Activated CD4-positive, alpha-beta T cell treated with anti-CD3 and anti-CD28 coated beads for 36 hours (primary cell): ENCODE measurements around the gene ADAMTS4. TPM values are rescaled to one million over a fixed set of nuclear protein-coding genes. Genes with fewer than 3 reads are reported as not detected.

ENCODE experiments used
- ATAC-seq: fragments of 200-7000 bp; cut with Tn5 transposase; one replicate; pipeline ENCODE4 v1.10.0; 2021; ENCODE audit warnings: mild to moderate bottlenecking, moderate library complexity
- CTCF ChIA-PET: fragments of 350-600 bp; sonication (Branson Sonifier 250); formaldehyde crosslinking; loops from one replicate; lab custom pipeline; 2021; ENCODE audit warnings: antibody characterized with exemption; lab: Charles Lee
- POLR2A ChIA-PET: fragments of 350-600 bp; sonication (Branson Sonifier 250); formaldehyde crosslinking; loops from one replicate; lab custom pipeline; 2021; ENCODE audit warnings: antibody characterized with exemption, inconsistent platforms; lab: Charles Lee
- DNase-seq: peaks from one replicate; pipeline ENCODE4 v3.0.0-alpha.2; 2020
- H3K27ac Mint-ChIP-seq: one replicate; pipeline ENCODE4 v1.8.0; 2021; ENCODE audit warnings: mixed read lengths
- H3K27me3 Mint-ChIP-seq: one replicate; pipeline ENCODE4 v1.8.0; 2021; ENCODE audit warnings: mixed read lengths
- H3K36me3 Mint-ChIP-seq: one replicate; pipeline ENCODE4 v1.8.0; 2021; ENCODE audit warnings: low read depth, mixed read lengths
- H3K4me1 Mint-ChIP-seq: one replicate; pipeline ENCODE4 v1.8.0; 2021; ENCODE audit warnings: mixed read lengths
- H3K4me3 Mint-ChIP-seq: one replicate; pipeline ENCODE4 v1.8.0; 2021; ENCODE audit warnings: mild to moderate bottlenecking, moderate library complexity, mixed read lengths
- H3K9me3 Mint-ChIP-seq: one replicate; pipeline ENCODE4 v1.8.0; 2021; ENCODE audit warnings: low read depth, mixed read lengths
- intact Hi-C, 2 experiments: fragments of 100-400 bp; cut with DNase I in 1 of 2; cut with micrococcal nuclease in 1 of 2; formaldehyde crosslinking; loops; one replicate each; pipeline versions ENCODE4 v1.14.2 to v1.15.1; 2022 to 2024; cut with DNase I, micrococcal nuclease
- total RNA-seq, 2 experiments: library from RNA; stranded (reverse); gene quantifications; one replicate each; pipeline ENCODE4 v1.2.3, GENCODE V29; 2021

The ADAMTS4 gene
- total RNA-seq, 2 experiments from 2014 or later: 0.40 to 0.71 TPM

DNA sequence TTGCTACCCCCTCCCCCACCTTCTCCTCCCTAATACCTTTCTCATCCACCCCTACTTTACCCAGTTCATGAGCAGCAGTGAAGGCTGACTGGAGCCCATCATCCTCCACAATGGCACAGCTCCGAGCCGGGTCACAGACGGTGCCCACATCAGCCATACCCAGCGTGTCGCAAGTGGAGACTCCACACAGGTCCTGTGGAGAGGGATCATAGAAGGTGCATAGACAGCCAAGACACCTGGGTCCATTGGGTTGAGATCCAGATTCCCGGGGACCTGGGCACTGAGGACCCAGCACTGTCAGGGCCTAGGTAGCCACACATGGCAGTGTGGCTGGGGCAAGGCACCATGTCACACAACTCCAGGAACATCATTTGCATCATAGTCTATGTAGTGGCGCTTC is 2.7 kb downstream of the ADAMTS4 start:
- CTCF ChIA-PET: interaction anchor here (3.0 kb wide), 1 partner anchor 14 kb away, joined by 11 read pairs; no protein-coding TSS in a partner anchor
- Mint-ChIP-seq H3K36me3 (no peaks in the 10 kb centered on the region), H3K4me1 (peaks cover 29% of the 10 kb centered on the region), H3K27me3 (no peaks in the 10 kb centered on the region), H3K27ac (no peak overlapping the region), H3K9me3 (no peaks in the 10 kb centered on the region), H3K4me3 (no peak overlapping the region)
- DNase-seq (no peak), ATAC-seq (no peak)
- POLR2A ChIA-PET: no interaction called here
- intact Hi-C loops: no loop called here

DNA sequence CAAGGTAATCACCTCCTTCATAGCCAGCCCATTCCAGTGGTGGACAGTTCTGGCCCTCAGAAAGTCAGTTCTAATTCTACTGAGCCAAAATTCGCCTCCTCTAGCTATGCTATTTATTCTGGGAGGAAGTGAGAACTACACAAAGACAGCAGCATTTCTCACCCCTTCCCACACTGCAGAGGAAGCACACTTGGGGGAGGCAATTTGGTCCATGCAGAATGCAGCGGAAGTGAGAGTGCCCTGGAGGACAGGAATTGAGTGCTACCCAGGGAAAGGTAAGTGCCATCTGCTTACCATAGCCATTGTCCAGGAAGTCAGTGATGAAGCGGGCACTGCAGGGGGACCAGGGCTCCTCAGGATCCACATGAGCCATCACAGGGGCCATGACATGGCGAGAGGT is 3.7 kb downstream of the ADAMTS4 start:
- ATAC-seq (no peak), DNase-seq (no peak)
- intact Hi-C loops: no loop called here
- ChIA-PET POLR2A (no interaction called here), CTCF (interaction anchor here (0.6 to 3.0 kb wide), 2 partner anchors 13 to 41 kb away, joined by 3 to 11 read pairs; no protein-coding TSS in a partner anchor)
- Mint-ChIP-seq H3K4me1 (peaks cover 19% of the 10 kb centered on the region), H3K27me3 (no peaks in the 10 kb centered on the region), H3K27ac (no peak overlapping the region), H3K36me3 (no peaks in the 10 kb centered on the region), H3K4me3 (no peak overlapping the region), H3K9me3 (no peaks in the 10 kb centered on the region)

DNA sequence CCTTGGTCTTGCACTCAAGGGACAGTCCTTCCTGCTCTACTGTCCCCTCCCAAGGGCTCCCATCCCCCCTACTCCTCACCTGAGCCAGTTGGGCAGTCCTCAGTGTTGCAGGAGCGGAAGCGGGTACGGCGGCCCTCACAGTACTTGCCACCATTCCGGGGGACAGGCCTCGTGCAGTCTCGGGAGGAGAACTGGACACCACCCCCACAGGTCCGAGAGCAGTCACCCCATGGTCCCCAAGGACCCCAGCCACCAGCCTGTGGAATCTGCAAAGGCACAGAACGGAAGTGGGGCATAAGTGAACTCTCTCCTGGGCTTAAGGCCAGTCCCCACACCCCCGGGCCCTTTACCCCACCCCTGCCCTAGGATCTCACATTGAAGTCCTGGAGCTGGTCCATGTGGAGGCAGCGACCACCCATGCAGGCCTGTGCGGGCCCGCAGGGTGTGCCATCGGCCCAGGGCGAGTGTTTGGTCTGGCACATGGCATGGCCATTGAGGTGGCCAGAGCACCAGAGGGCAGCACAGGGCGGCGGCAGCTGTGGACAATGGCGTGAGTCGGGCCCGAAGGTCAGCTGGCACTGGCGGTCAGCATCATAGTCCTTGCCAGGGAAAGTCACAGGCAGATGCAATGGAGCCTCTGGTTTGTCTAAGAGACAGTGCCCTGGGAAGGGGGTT is 5.2 kb downstream of the ADAMTS4 start:
- Mint-ChIP-seq H3K36me3 (no peaks in the 10 kb centered on the region), H3K4me3 (no peak overlapping the region), H3K9me3 (no peaks in the 10 kb centered on the region), H3K27ac (no peak overlapping the region), H3K4me1 (peaks cover 18% of the 10 kb centered on the region), H3K27me3 (no peaks in the 10 kb centered on the region)
- intact Hi-C loops: no loop called here
- ChIA-PET CTCF (interaction anchor here (1.2 to 5.0 kb wide), 7 partner anchors 9 to 189 kb away, joined by 3 to 35 read pairs (median 11); partner anchors contain the start of genes NDUFS2 and TOMM40L), POLR2A (interaction anchor here (1.3 kb wide), 1 partner anchor 9 kb away, joined by 4 read pairs; no protein-coding TSS in a partner anchor)
- no peak for ATAC-seq
- DNase-seq: no peak

GRCh38 chr1:161192476-161193465 is 6.1 kb downstream of the ADAMTS4 start:
- Mint-ChIP-seq H3K27me3 (no peaks in the 10 kb centered on the region), H3K36me3 (no peaks in the 10 kb centered on the region), H3K4me3 (no peak overlapping the region), H3K9me3 (no peaks in the 10 kb centered on the region), H3K27ac (peak overlapping the region; percentile 74), H3K4me1 (peaks cover 22% of the 10 kb centered on the region)
- peak; percentile 96 for ATAC-seq
- ChIA-PET POLR2A (interaction anchor here (1.3 kb wide), 1 partner anchor 10 kb away, joined by 4 read pairs; no protein-coding TSS in a partner anchor), CTCF (interaction anchor here (0.6 to 5.0 kb wide), 19 partner anchors 9 to 246 kb away, joined by 3 to 35 read pairs (median 5); partner anchors contain the start of genes NDUFS2, PPOX and TOMM40L)
- intact Hi-C loops: loop anchor here (1.0 kb wide), 3 partner anchors 33 to 190 kb away; no protein-coding TSS in a partner anchor
- peak; percentile 81 for DNase-seq

DNA sequence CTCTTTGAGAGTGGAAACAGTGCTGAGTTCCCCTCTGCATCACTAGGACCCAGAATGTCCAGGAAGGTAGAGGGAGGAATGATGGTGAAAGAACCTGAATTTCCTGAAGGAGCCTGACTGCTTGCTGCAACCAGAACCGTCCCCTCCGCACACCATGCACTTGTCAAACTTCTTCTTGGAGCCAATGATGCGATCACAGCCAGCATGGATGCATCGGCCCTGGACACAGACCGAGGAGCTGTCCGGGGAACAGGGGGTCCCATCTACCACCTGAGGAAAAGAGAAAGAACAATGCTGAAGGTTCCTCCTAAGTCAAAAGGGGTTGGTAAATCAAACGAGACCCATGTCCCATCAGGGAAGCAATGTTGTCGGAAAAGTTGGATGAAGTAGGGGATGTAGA is 6.9 kb downstream of the ADAMTS4 start:
- peaks cover 30% of the 10 kb centered on the region for H3K4me1 Mint-ChIP-seq
- intact Hi-C loops: loop anchor here (1.0 kb wide), 3 partner anchors 33 to 190 kb away; no protein-coding TSS in a partner anchor
- H3K4me3 Mint-ChIP-seq: no peak overlapping the region
- no peak for DNase-seq
- no peaks in the 10 kb centered on the region for H3K27me3 Mint-ChIP-seq
- ATAC-seq: no peak
- ChIA-PET POLR2A (interaction anchor here (0.6 kb wide), 2 partner anchors 69 to 199 kb away, joined by 3 read pairs; no protein-coding TSS in a partner anchor), CTCF (interaction anchor here (0.6 to 5.0 kb wide), 19 partner anchors 10 to 246 kb away, joined by 3 to 35 read pairs (median 5); partner anchors contain the start of genes DEDD, NDUFS2, PPOX and TOMM40L)
- H3K27ac Mint-ChIP-seq: no peak overlapping the region
- no peaks in the 10 kb centered on the region for H3K9me3 Mint-ChIP-seq
- H3K36me3 Mint-ChIP-seq: no peaks in the 10 kb centered on the region

GRCh38 chr1:161190962-161191521 is 7.8 kb downstream of the ADAMTS4 start:
- intact Hi-C loops: no loop called here
- ATAC-seq: no peak
- no peak overlapping the region for H3K27ac Mint-ChIP-seq
- no peaks in the 10 kb centered on the region for H3K36me3 Mint-ChIP-seq
- no peaks in the 10 kb centered on the region for H3K9me3 Mint-ChIP-seq
- no peaks in the 10 kb centered on the region for H3K27me3 Mint-ChIP-seq
- H3K4me1 Mint-ChIP-seq: peaks cover 39% of the 10 kb centered on the region
- ChIA-PET CTCF (interaction anchor here (0.7 to 5.0 kb wide), 13 partner anchors 9 to 191 kb away, joined by 3 to 35 read pairs (median 5); partner anchors contain the start of genes DEDD, NDUFS2, PPOX and TOMM40L), POLR2A (interaction anchor here (0.6 kb wide), 1 partner anchor 200 kb away, joined by 3 read pairs; no protein-coding TSS in a partner anchor)
- no peak overlapping the region for H3K4me3 Mint-ChIP-seq
- no peak for DNase-seq

DNA sequence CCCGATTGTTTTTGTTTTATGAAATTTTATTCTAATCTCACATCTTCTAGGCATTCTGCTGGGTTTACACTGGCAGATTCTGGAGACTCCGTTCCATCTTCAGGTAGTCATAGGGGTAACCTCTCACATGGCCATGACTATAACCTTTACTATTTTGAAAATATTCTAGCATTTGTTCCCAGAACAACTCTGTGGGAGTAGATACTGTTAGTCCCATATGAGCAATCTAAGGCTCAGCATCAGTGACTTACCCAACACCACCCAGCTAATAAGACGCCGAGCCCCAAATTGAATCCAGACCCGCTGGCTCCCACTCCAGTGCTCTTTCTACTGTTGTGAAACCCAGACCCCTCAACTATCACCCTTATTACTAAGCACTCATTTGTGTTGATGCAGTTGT is 9.8 kb downstream of the ADAMTS4 start:
- no peak for DNase-seq
- intact Hi-C loops: no loop called here
- Mint-ChIP-seq H3K9me3 (no peaks in the 10 kb centered on the region), H3K36me3 (no peaks in the 10 kb centered on the region), H3K27ac (no peak overlapping the region), H3K4me3 (no peak overlapping the region), H3K27me3 (no peaks in the 10 kb centered on the region), H3K4me1 (peaks cover 51% of the 10 kb centered on the region)
- CTCF ChIA-PET: interaction anchor here (1.0 to 1.2 kb wide), 2 partner anchors 22 to 193 kb away, joined by 3 read pairs; no protein-coding TSS in a partner anchor
- POLR2A ChIA-PET: no interaction called here
- ATAC-seq: no peak

GRCh38 chr1:161188381-161188780 is 10.5 kb downstream of the ADAMTS4 start:
- Mint-ChIP-seq H3K36me3 (no peaks in the 10 kb centered on the region), H3K9me3 (no peaks in the 10 kb centered on the region), H3K4me3 (no peak overlapping the region), H3K4me1 (peaks cover 56% of the 10 kb centered on the region), H3K27ac (peak overlapping the region; percentile 78), H3K27me3 (no peaks in the 10 kb centered on the region)
- DNase-seq (no peak), ATAC-seq (no peak)
- intact Hi-C loops: no loop called here
- ChIA-PET CTCF (interaction anchor here (0.6 to 1.2 kb wide), 3 partner anchors 21 to 194 kb away, joined by 3 read pairs; partner anchors contain the start of gene PPOX), POLR2A (no interaction called here)

- H3K27ac Mint-ChIP-seq: peak overlapping the region; percentile 90
- ATAC-seq: no peak
- peaks cover 61% of the 10 kb centered on the region for H3K4me1 Mint-ChIP-seq
- DNase-seq: no peak
- no peak overlapping the region for H3K4me3 Mint-ChIP-seq
- H3K9me3 Mint-ChIP-seq: no peaks in the 10 kb centered on the region
- intact Hi-C loops: no loop called here
- ChIA-PET CTCF (no interaction called here), POLR2A (no interaction called here)
- no peaks in the 10 kb centered on the region for H3K36me3 Mint-ChIP-seq
- H3K27me3 Mint-ChIP-seq: no peaks in the 10 kb centered on the region
Measured at GRCh38 chr1:161187311-161187710, 11.5 kb downstream of the ADAMTS4 start.

DNA sequence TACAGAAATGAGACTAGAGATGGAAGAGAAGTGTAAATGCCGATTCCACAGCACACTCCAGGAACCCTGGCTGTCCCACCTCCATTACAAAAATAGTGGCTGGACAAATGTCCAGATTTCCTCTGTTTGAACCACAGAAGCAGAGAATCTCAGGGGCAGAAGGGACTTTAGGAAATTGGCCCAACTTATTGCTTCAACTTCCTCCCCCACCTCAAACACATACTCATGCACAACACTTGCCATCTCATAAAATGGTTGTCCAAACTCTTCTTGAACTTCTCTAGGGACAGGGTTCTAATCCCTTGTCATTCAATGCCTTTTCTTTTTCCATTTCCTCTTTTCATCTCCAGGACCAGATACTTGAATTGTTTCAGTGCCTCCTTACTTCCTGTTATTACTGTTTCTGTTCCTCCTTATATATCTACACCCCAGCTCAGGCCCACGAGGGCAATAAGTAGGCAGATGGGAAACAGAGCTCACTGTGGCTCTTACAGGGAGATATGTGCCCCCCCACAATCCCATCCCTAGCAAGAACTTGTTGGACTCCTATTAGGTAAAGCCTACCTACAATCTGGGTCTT is 13.0 kb downstream of the ADAMTS4 start:
- intact Hi-C loops: loop anchor here (1.0 to 2.0 kb wide), 2 partner anchors 16 to 17 kb away; partner anchors contain the start of gene NDUFS2 (in 2 of the 2)
- H3K9me3 Mint-ChIP-seq: no peaks in the 10 kb centered on the region
- H3K36me3 Mint-ChIP-seq: no peaks in the 10 kb centered on the region
- POLR2A ChIA-PET: interaction anchor here (0.6 to 1.0 kb wide), 6 partner anchors 15 to 203 kb away, joined by 3 to 10 read pairs (median 3); partner anchors contain the start of genes PPOX and TOMM40L
- peak overlapping the region; percentile 90 for H3K27ac Mint-ChIP-seq
- peak overlapping the region; percentile 50 for H3K4me3 Mint-ChIP-seq
- ATAC-seq: no peak
- CTCF ChIA-PET: interaction anchor here (0.7 to 1.6 kb wide), 8 partner anchors 16 to 197 kb away, joined by 3 to 7 read pairs (median 4); partner anchors contain the start of genes NDUFS2 and PPOX
- DNase-seq: no peak
- H3K27me3 Mint-ChIP-seq: no peaks in the 10 kb centered on the region
- H3K4me1 Mint-ChIP-seq: peaks cover 73% of the 10 kb centered on the region
